SK-N-MC (cell line): ENCODE results near the gene DLGAP4.

Source experiments
- DNase-seq: peaks from one replicate; pipeline ENCODE4 v3.0.0-alpha.2; 2011; ENCODE audit warnings: low read depth, low spot score
- H3K27ac ChIP-seq: fragments of 200-600 bp; sonication (generic); 2 replicates; pipeline ENCODE4 v1.5.1; 2016; ENCODE audit warnings: mixed run types
- H3K36me3 ChIP-seq: fragments of 200-600 bp; sonication (generic); 2 replicates; pipeline ENCODE4 v1.6.1; 2017; ENCODE audit warnings: antibody characterized with exemption, low read length, mixed read lengths; ENCODE audit not compliant: insufficient read depth
- H3K4me3 ChIP-seq: fragments of 200-600 bp; sonication (generic); 2 replicates; pipeline ENCODE4 v1.5.1; 2016
- H3K9ac ChIP-seq: fragments of 200-600 bp; sonication (generic); 2 replicates; pipeline ENCODE4 v1.8.0; 2017; ENCODE audit warnings: mixed run types, mixed read lengths; ENCODE audit not compliant: insufficient read length
- H3K9me3 ChIP-seq: fragments of 200-600 bp; sonication (generic); 2 replicates; pipeline ENCODE4 v1.6.1; 2017; ENCODE audit warnings: low read depth, mild to moderate bottlenecking, antibody characterized with exemption, low read length, moderate library complexity, mixed read lengths
- EZH2 ChIP-seq: fragments of 200-600 bp; sonication (generic); IDR thresholded peaks from one replicate; pipeline ENCODE4 v1.6.1; 2017; ENCODE audit warnings: antibody characterized with exemption
- FOXP2 ChIP-seq: optimal IDR thresholded peaks from 2 replicates; pipeline ENCODE3; 2011; ENCODE audit warnings: mild to moderate bottlenecking, moderate library complexity; ENCODE audit not compliant: insufficient read depth; ENCODE audit errors: extremely low read length, control extremely low read depth
- POLR2AphosphoS5 ChIP-seq: IDR thresholded peaks from 2 replicates; pipeline ENCODE4 v1.6.1; 2012; ENCODE audit warnings: mild to moderate bottlenecking, low read depth, low read length, borderline replicate concordance

DLGAP4 gene

DNA sequence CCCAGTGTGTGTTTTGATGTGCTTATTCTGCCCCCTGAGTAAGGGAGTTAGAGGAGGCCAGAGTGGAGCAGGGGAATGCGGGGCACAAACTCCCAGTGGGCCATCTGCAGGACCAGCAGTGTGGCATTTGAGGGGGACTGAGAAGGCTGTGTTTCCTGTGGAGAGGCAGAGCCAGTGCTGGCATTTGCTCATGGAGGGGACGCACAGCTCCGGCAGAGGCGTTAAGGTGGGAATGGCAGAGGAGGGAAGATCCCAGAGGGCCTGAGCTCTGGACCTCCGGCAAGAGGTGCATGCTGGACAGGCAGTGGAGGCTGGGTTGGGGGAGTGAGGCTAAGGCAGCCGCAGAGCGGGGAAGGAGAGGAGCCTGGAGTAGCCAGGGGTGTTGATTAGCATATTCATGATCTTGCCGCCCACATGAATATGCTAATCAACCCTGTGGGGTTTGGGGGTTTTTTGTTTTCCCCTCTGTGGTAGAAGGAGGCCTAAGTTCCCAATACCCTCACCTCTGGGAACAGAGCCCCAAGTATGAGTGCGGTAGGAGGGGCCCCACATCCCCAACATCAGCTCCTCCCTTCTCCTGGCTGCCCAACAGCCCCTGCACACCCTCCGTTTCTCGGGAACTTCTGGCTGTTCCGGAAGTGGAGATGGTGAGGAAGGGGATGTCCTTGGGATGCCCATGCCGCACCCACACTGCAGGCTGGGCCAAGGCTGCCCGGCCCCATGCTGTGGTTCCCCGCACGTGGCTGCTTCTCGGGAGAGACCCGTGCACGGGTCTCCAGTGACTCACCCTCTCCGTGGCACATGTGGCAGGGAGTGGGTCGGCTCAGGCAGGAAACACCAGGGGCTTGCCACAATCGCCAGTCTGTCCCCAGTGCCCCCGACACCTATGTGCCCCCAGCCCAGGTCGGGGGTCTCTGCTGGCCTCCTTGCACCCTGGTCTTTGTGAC is 33.8 kb downstream of the DLGAP4 start:
- no peak for DNase-seq

DNA sequence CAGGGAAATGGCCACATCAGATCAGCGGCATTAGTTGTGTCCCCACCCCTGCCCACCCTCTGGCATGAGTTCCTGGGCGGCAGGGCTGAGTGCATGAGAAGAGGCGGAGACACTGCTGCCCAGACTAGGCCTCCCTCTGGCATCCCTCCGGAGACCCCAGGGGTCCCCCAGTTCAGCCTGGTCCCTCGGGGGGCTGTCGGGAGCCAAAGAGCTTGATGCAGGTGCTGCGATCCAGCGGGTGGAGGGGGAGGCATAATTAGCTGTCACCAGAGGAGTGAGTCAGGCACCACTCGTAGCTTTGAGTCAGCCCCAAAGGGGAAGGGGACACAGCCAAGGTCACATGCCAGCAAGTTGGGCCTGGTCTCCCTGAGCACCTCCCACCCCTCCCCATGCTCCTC is 34.5 kb downstream of the DLGAP4 start:
- no peak for TF ChIP-seq POLR2AphosphoS5
- no peak for TF ChIP-seq FOXP2
- no peak for TF ChIP-seq EZH2
- Histone ChIP-seq H3K36me3 (no peaks in the 10 kb centered on the region), H3K4me3 (no peak overlapping the region), H3K27ac (no peak overlapping the region), H3K9me3 (no peaks in the 10 kb centered on the region), H3K9ac (no peak overlapping the region)
- no peak for DNase-seq

More for the DNA sequence above, 33.8 kb downstream of the DLGAP4 start:
- Histone ChIP-seq H3K27ac (no peak overlapping the region), H3K4me3 (no peak overlapping the region), H3K9me3 (no peaks in the 10 kb centered on the region), H3K36me3 (no peaks in the 10 kb centered on the region), H3K9ac (no peak overlapping the region)
- TF ChIP-seq EZH2 (no peak), POLR2AphosphoS5 (no peak)

DNA sequence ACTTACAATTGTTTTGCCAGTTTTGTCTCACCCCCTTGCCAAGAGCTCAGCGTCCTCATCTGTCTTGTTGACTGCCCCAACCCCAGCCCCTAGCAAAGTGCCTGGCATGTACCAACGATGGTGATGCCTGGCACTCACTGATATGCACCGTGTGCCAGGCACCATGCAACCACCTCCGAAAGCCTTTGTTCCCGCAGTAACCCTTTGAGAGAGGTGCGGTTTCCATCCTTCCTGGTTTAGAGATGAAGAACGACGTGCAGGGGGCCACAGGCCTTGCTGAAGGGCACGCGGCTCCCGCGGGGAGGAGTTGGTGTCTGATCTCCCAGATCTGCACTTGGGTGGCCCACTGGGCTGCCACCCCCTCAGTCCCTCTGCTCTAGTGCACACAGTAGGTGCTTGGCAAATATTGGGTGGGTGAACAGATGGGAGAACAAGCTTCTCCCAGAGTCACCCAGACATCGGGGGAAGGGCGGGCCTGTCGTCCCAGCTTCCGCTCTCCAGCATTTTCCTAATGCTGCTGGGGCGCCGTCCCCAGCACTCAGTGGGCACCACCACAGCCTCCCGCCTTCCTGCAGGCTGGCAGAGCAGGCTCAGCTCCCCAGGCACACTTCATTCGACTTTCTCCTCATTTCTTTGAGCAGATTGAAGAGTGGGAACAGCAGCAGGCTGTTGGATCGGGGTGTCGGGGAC is 35.3 kb downstream of the DLGAP4 start:
- Histone ChIP-seq H3K9ac (no peak overlapping the region), H3K4me3 (no peak overlapping the region), H3K36me3 (no peaks in the 10 kb centered on the region), H3K9me3 (no peaks in the 10 kb centered on the region), H3K27ac (no peak overlapping the region)
- DNase-seq = no peak
- TF ChIP-seq EZH2 (no peak), POLR2AphosphoS5 (no peak), FOXP2 (no peak)

DNA sequence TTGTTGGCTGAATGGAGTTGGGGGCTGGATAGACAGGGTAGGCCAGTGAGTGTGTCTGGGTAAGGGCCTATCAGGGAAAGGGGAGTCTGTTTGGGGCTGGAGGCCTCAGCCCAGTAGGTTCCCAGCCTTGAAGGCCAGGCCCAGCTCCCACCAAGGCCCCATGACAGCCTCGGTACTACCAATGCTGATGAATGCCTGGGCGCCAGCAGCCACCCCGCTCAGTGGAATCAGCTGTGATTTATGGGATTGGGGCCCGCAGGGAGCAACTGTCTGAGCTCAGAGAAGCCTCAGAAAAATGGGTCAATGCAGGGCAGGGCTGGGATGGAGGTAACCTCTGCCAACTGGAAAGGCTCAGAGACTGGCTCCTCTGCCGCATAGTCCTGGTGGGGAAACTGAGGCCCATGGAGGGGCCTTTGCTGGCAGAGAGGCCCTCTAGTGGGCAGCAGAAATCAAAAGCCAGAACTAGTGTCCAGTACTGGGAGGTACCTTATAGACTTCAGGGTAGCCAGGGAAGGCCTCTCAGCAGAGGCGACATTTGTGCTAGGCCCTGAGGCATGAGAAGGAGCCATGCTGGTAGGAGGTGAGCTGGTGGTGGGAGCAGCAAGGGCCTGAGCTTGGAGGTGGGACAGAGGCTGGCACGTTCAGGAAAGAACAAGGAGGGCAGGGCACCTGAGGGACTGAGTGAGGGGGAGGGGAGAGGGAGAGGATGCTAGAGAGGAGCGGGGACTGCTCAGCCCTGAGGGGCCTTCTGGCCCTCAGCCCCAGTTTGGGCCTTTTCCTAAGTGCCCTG is 36.4 kb downstream of the DLGAP4 start:
- no peak overlapping the region for H3K27ac ChIP-seq
- TF ChIP-seq EZH2 (no peak), POLR2AphosphoS5 (no peak), FOXP2 (no peak)
- H3K36me3 ChIP-seq = no peaks in the 10 kb centered on the region
- DNase-seq = no peak
- no peak overlapping the region for H3K4me3 ChIP-seq
- H3K9ac ChIP-seq = no peak overlapping the region
- no peaks in the 10 kb centered on the region for H3K9me3 ChIP-seq

DNA sequence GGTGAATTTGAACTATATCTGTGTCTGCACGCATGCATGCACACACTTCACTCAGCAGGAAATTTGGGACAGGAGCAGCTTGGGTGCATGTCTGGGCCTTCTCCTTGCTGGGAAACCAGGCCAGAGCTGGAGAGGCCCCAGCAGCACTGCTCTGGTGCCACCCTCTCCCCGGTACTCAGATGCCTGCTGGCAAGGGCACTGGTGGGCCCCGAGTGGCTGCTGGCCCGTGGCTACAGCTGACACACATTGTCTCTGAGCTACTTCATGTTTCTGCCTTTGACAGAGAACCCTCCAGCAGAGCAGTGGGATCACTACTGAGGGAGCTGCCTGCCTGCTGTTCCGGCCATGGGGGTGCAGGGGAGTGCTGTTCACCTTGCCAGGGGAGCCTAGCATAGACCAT is 37.5 kb downstream of the DLGAP4 start:
- no peak for TF ChIP-seq EZH2
- no peak for TF ChIP-seq FOXP2
- no peak for TF ChIP-seq POLR2AphosphoS5
- Histone ChIP-seq H3K9ac (no peak overlapping the region), H3K9me3 (no peaks in the 10 kb centered on the region), H3K27ac (no peak overlapping the region), H3K4me3 (no peak overlapping the region), H3K36me3 (no peaks in the 10 kb centered on the region)
- no peak for DNase-seq

DNA sequence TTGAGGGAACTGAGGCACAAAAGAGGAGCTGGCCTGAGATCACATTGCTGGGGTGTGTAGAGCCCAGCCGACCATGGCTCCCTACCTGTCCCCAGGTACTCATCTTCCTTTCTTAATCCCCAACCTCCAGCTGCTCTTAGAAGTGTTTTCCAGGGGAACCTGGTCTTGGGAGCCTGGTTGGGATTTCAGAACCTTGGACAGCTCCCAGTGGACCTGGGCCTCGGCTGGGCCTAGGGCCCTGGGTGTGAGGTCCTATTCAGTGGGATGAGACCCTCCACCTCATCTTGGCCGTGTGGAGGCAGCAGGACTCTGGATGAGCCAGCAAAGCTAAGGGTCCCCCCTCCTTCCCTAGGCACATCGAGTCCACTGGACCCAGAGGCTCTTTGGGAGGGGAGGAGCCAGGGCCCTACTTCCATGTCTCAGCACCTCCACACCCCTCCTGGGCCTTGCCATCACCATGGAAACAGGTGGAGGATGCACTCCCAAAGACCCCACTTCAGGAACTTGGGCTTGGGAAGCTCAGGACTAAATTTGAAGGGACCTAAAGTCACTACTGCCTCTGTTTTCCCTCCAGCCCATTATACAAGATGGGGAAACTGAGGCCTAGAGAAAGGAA is 38.5 kb downstream of the DLGAP4 start:
- Histone ChIP-seq H3K9me3 (no peaks in the 10 kb centered on the region), H3K4me3 (no peak overlapping the region), H3K27ac (no peak overlapping the region), H3K9ac (no peak overlapping the region), H3K36me3 (no peaks in the 10 kb centered on the region)
- no peak for TF ChIP-seq POLR2AphosphoS5
- no peak for TF ChIP-seq EZH2
- no peak for TF ChIP-seq FOXP2
- peak; percentile 12 for DNase-seq

DNA sequence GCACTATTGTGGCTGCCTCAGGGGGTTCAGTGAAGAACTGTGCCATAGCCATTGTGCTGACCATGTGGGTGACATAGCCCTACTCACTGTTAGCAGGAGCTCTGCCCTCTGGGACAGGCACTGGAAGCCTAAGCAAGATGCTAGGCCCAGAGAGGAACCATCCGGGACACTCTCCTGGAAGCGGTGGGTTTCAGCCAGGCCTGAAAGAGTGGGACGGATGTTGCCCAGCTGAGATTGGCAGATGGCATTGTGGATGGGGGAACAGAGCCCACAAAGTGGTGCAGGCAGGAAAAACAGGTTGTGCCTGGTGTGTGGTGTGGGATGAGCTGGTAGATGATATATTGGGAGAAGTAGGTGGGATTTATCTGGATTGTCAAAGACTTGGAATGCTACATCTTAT is 40.1 kb downstream of the DLGAP4 start:
- H3K9ac ChIP-seq = no peak overlapping the region
- no peaks in the 10 kb centered on the region for H3K36me3 ChIP-seq
- no peaks in the 10 kb centered on the region for H3K9me3 ChIP-seq
- no peak overlapping the region for H3K27ac ChIP-seq
- no peak for DNase-seq
- TF ChIP-seq EZH2 (no peak), POLR2AphosphoS5 (no peak), FOXP2 (no peak)
- H3K4me3 ChIP-seq = no peak overlapping the region

DNA sequence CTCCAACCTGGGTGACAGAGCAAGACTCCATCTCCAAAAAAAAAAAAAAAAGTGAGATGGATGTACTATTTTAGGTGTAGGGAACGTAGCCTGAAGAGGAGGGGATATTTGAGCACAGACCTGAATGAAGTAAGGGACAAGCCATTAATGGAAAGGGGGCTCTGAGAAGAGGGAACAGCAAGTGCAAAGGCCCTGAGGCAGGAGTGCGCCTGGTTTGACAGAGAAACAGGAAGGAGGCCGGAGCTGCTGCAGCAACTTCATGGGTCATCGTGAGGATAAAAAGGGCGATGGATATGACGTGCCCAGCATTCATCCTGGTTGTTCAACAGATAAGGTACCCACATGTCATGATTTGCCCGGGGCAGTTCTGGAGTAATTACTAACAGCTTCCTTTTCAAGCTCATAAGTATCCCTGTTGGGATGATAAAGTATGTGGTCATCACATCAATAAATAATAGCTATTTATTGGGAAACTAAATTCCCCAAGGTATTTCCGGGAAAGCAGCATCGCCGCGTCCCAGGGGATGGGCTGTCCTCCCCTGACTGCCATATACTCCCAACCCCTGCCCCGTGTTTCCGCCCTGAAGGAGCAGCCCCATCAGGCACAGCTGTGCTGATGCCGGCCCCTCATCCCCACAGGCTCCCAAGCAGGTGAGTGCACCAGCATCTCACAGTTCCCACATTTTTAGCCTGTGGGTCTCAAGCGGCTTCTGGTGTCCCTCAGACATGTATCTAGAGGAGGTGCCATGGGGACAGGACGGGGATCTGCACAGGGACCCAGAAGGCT is 43.4 kb downstream of the DLGAP4 start:
- Histone ChIP-seq H3K36me3 (no peaks in the 10 kb centered on the region), H3K4me3 (no peak overlapping the region), H3K9me3 (no peaks in the 10 kb centered on the region), H3K27ac (no peak overlapping the region), H3K9ac (no peak overlapping the region)
- TF ChIP-seq FOXP2 (no peak), POLR2AphosphoS5 (no peak), EZH2 (no peak)
- no peak for DNase-seq
